NCI-H82 (cell line): ENCODE results near the gene NAV2.

Experiments
- DNase-seq: peaks from one replicate; lab custom pipeline; 2025; lab: John Stamatoyannopoulos, UW

NAV2 gene

DNA sequence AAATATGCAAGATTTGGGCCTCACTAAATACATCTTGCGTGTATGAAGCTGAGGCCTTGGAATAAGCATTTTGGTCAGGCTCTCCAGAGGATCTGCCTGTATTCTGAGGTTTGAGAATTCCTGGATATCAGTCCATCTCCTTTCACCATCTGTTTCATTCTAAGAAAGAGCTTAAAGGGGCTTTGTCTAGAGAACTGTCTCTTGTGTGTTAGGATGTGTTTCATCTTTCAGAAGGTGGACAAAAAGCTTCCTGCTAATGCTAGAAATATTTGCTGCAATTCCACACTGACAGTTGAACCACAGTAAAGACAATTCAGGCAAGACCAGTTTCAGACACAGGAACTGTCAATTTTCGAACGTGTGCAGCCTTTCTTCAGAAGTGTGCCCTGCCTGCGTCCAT, 262.2 kb downstream of the NAV2 start:
- no peak for DNase-seq

DNA sequence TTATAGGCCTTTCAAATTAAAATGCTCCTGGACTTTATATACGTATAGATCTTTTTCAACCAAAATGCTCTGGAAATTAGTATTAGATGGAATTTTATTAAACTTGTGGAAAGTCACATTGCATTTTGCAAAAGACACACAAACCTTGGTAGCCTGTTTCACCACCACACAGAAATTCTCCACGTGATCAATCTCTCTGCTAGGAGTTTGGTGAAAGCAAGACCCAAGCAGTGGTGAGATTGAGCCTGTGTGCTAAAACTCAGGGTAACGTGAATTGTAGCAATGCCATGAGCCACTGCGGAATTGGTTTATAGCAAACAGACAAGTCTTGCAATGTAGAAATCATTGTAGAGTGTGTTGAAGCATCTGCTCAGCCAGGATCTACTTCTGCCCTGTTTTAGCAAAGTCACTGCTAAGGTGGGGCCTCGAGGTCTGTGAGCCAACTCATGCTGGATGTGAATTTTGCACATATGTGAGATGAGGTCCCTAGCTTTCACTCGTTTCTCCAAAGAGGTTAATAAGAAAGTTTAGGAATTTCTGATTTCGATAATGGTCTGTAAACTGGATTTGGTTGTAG, 262.9 kb downstream of the NAV2 start:
- no peak for DNase-seq

DNA sequence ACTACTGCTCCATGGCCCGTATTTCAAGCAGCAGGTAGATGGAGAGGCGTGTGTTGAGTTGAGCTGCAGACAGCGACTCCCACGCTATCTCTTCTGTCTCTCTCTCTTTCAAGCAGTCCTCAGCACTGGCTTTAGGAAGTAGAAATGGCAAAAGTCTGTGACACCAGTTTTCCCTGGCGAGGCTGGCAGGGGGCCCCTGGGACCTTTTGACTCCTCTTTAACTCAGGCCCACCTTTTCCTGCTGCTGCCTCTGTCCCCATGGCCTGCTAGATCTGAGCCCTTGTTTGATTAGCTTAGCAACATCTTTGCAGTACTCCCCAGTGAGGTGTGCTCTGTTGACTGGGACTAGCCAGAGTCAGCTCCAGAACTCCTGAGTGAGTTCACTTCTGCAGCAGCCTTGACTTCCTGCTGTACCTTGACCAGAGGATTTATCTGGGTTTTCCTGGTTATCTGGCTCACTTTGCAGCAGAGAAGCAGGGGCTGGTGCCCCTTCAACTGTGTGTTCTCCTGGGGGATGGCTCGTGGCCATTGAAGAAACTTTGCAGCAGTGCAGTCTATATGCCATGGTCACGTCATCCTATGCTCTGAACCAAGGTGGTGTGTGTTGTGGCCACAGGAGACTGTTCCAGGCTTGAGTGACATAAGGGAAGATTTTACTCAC, 263.8 kb downstream of the NAV2 start:
- no peak for DNase-seq

DNA sequence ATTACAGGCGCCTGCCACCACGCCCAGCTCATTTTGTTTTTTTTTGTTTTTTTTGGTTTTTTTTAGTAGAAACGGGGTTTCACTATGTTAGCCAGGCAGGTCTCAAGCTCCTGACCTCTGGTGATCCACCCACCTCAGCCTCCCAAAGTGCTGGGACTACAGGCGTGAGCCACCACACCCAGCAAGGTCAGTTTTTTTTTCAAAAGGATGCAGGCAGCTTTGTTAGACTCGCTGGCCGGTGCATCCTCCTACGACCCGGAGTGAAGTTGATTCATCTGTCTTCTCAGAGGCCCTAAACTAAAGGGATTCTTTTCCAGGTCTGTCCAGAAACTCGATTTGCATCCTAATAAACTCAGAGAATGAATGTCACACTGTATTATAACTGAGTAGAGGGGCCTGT, 265.3 kb downstream of the NAV2 start:
- DNase-seq = no peak

DNA sequence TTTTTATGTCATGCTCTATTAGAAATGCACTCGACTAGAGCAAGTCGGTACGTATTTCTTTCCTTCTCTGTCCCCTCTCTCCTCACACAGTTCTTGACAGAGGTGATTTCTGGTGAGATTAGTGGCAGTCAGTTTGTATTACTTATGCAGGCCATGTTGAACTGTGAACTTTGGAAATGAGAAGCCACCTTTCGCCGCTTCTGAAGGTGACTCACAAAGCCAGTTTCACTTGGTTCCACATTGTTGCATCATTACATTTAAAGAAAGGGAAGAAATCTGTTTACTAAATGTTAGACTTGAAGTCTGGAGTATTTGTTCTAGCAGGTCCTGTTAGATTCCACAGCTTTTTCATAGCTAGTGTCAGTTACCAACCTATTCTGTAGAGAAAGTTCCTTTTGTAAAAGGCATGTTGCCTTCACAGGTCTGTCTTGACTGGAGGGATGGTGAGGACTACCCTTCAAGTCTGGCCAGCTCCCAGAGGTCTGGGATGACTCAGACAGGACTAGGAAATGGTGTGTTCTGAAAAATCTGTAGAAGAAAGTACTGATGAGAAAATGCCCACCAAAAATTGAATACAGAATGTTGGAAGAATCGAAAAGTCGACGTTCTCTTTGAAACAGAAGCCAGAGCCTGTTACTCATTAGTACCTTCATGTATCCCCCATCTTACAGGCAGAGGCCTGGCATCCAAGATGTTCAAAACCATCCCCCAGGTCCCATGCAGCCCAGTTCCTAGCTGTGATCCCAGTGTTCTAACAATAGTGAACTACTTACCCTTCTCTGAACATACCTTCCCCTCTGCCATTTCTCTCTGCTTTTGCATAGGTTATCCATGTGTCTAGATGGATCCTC, 266.3 kb downstream of the NAV2 start:
- no peak for DNase-seq

DNA sequence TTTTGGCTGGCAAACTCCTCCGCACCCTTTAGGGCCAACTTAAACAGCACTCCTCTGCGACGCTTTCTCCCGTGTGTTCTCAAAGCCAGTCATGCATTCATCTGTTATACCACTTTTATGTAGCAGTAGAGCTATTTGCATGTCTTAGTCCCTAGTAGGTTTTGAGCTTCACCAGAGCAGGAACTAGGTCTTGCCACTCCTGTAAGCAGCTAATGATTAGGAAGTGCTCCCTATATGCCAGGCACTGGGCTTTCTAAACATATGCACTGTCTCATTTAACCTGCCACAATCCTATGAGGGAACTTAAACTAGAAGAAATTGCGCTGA, 266.8 kb downstream of the NAV2 start:
- no peak for DNase-seq

DNA sequence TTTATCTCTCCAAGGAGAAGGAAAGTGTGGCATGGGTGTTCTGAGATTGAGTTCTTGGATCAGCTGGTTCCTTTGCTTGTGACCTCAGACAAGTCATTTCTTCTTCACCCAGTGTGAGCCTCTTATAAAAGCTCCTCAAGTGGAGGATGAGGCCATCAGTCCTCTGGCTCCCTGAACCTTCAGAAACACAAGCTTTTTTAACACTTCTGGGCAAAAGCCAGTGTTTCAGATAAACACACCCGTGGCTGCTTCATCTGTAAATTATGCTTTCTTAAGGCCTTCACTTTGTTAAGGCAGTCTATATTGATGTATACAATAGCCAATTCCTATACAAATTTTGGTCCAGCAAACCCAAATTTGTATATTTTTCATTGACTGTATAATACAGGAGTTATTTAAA, 267.8 kb downstream of the NAV2 start:
- DNase-seq = no peak

DNA sequence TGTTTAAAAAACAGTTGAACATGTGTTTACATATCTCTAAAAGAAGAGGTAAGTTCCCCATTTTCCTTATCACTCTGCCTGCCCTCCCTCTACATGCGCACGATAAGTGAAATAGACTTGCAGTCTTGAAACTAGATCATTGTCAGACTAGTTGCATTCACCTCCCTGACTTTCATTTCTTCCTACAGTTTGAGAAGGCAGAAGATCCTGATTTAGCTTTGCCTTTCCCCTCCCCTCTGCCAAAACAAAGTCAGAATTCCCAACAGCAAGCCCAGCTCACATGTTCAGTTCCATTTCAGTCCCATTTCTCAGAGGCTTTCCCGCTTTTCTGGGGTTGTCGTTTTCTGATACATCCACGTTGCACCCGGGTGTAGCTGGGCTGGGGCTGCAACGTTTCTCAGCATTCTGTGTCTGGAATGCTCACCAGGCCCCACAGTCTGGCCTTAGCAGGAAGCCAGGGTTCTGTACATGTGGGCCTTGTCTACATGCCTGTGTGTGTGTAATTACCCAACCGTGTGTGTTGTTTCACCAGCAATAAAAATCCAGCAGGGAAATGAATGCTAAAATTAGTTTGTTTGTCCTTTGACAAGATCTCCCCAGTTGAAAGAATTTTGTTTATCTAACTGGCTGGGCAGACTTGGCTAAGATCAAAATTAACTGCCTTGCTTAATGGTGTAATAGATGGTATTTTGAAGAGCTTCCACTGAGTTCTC, 268.5 kb downstream of the NAV2 start:
- no peak for DNase-seq

DNA sequence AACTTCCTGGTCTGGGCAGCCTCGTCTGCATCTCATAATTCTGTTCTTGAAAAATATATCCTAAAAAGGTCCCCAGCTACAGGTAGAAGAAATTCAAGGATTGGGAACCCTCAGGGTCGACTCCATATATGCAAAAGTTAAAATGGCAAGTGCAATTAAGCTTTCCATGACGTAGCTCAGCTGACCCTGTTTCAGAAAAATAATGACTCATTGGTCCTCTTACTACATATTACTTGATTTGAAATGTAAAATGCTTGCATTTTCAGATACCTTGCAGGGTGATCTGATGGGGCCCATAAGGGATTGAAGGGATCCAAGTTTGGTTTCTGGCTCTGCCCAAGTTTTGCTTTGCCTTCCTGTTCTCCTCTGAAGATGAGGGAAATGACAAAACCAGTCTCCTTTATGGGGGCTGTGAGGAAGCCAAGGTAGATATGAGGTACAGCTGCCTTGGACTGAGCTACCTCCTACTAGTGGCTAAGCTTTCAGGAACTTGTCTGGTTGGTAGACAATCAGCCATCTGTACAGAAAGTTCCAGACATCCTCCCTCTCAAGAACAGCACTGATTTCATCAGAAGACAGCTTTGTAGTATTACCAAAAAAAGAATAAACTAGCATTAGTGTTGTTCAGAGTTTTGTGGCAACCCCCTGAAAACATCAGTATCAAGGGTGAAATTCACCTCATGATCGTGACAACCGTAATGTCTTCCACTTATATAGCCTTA, 270.3 kb downstream of the NAV2 start:
- no peak for DNase-seq

DNA sequence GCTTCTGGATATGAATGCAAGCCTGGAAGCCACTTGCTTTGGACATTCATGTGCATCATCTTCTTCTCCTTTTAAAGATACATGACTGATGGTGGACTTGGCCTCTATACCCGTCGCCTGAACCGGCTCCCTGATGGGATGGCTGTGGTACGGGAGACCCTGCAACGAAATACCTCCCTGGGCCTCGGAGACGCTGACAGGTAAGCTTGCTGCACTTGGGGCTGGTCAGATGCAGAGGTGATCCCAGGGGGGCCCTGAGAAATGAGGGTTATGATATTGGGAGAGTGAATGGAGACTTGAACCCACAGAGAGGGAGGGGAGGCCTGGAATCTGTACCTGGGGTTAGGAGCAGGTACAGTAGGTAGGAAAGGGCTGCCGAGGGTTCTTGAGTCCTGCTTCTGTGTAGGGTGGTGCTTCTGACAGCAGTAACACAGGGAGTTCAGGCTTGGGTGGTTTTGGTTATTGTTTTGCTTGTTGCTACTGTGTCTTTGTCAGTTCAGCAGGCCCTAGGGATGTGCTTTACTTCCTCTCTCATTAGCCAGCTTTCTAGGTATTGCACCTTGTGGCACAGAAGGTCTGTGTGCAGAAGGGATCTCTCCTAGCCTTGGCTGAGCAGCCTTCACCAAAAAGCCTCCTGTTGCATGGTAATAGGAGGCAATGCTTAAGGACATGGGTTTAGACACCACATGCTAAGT, 271.6 kb downstream of the NAV2 start:
- no peak for DNase-seq

DNA sequence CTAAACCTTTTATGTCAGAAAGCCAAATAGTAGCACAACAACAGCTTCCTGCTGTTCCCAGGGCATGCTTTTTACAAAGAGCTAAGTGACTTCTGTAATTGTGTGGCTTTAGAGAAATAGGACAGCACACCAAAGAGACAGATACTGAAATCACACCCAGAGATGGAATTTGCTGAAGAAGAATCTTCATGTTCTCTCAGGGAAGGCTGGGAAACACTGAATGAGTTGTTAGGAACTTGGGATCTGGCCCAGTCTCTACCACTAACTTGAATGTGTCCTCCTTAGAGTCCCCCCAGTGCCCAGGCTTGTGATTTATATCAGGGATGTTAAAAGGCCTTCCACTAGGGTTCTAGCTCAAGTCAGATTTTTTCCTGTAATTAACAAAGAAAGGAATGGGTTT, 272.5 kb downstream of the NAV2 start:
- DNase-seq = no peak

DNA sequence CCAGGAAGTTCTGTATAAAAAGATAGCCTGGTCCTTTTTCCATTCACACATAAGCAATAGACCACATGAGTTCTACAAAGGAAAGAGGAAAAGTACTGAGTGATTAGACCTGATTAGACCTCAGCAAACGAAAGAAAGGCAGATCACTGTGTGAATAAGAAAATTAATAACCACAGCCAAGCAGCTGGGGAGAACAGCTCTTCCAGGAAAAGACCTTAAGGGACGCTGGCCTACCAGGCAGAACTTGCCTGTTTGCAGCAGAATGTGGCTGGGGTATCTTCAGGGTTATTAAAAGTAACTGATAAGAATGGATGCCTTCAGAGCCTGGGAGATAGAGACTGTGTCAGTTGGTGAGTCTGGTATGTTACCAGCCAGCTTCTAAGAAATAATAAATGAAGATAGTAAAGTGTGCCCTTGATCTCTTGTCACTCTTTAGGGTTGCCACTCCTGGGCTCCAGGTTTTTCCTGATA, 274.7 kb downstream of the NAV2 start:
- no peak for DNase-seq

DNA sequence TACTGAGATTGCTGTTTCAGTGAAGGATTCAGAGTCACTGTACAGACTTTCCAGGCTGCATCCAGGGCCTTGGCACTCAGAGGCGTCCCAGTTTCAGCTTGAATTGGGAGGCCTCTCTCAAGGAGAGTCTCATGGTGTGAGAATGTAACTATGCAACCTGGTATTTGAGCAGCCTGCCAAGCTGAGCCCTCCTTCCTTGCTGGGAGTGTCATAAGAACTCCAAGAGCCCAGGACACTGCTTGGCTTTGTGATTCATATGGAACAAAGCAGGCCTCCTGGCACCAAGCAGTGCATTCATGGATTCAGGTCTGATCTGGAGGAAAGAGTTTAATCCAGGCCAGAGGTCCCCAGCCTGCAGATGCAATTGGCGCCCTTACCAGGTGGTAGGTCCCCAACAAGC, 276.0 kb downstream of the NAV2 start:
- no peak for DNase-seq

DNA sequence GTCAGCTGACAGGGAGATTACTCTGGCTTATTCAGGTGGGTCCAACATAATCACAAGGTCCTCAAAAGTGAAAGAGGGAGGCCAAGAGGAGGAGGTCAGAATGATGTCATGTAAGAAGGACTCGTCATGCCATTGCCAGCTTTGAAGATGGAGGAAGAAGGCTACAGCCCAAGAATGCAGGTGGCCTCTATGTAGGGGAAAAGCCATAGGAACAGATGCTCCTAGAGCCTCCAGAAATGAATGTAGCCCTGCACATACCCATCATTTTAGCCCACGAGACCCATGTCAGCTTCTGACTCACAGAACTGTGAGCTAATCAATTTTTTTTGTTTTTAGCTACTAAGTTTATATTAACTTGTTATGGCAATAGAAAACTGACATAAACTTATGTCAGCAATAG, 276.6 kb downstream of the NAV2 start:
- no peak for DNase-seq

DNA sequence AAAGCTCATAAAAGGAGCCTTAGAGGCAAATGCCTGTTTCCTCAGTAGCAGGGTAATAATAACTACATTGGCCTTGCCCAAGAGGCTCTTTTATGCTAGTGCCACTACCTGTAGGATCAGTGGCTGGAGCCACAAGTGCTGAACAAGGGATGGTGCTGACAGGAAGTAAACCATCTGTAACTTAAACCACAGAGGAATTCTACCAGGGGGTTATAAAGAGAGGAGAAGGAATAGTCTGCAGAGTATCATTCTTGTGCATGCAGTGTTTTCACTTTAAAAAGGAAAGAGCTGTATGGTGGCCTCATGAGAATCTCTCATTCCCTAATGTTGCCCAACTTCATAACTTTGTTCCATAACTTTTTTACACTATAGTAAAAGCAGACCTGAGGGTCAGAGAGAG, 279.5 kb downstream of the NAV2 start:
- no peak for DNase-seq

DNA sequence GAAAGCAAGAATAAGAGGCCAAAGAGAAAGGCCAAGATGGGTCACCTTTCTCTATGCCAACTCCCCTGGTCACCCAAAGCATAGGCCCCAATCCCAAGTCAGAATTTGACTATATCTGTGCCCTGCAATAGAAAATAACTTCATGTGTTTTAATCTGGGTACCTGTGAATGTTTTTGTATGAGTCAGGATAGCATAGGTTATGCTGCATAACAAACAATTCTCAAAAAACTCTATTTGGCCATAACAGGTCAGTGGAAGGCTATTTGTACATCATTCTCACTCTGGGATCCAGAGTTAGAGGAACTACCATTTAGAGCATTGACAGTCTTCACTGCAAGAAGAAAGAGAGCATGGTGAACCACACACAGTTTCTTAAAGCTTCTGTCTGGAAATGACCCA, 280.4 kb downstream of the NAV2 start:
- DNase-seq = no peak

DNA sequence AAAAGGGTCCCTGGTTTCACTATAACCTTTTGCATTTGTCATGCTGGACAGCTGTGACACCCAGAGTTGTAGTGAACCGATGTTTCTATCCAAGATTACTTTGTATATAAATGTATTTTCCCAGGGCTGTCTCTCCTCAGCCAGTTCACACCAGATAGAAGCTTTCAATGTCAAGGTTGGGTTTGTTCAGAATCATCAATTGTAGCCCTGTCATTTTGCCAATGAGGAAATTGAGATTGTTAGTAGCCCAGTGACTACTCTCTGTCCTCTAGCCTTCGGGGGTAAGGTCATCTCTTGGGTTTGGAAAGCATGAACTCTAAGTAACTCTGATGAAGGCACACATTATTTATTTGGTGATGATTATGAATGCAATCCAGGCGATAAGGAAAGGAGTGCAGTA, 282.0 kb downstream of the NAV2 start:
- DNase-seq = no peak

DNA sequence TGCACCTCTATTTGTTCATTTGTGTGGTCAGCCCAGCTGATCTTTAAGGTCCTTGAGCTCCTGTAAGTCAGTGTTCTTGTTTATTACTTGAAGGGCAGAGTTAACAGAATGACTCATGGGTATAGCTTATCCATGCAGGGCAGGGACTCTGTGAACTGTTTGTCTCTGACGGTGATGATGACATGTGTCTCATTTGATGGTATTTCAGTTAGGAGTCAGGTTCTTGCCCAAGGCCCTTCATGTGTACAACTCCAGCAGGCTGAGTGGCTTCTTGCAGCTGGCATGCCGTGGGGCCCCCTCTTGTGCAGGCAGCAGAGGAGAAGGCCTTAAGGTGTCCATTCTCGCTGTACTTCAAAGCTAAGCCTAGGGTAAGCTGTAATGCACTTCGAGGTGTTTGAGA, 282.5 kb downstream of the NAV2 start:
- no peak for DNase-seq

DNA sequence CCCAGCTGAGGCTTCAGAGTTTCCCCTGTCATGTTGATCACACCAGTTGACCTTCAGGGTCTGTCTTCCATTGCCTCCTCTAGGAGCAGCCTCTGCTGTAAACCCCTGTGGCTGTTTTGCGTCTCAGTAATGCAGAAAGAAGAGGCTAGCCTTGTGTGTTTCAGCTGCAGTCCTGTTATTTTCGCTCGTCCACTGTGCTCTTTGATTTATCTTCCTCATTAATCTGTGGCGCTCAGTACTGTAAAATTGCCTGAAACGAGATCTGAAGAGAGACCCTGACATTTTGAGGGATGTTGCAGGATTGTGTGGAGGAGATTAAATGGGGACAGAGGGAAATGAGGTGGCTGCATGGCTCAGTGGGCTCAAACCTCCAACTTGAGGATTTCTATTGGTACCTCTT, 283.9 kb downstream of the NAV2 start:
- DNase-seq = no peak

DNA sequence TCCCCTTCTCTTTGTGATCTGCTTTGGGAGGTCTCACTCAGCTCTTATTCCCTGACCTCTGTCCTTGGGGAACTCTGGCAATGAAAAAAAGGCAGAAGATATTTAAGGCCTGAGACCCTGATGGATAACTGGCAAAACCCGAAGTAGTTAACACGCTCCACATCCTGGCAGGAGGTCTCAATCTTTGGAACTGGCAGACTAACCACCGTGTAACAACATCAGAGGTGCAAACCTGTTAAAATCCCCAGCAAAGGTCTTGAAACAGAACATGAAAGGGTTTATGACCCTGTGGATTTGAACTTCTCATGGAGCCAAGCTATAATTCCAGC, 287.3 kb downstream of the NAV2 start:
- DNase-seq = no peak

DNA sequence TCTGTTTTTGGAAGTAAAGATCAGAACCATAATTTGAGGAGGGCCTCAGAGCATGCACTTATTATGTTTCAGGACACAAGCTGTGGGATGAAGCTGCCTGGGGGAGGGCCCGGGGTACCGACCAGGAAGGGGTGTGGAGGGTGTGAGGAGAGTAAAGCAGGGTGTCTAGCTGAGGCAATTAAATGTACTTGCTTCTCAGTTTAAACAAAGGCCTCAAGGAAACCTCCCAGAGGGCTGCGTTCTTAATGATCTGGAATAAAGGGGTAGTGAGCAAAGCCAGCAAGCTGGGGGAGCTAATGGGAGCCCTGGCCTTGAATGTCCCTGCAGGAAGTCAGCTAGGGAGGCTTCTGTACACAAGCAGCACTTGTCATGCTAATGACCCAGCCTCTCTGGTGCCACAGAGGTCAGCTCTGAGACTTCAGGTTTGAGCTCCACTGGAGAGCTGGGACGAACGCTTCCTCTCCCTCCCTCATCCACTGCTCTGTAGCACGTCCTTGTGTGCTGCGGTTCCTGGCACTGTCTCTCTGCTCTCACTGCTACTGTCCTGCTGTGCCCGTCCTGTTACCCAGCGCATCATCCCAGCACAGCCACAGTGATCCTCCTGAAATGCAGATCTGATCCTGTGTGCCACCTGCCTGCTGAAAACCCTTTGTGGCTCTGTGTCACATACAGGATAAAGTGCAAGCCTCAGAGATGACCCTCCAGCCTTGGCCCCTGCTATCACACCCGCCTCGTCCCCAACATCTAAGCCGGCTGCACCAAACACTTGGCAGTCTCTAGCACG, 287.9 kb downstream of the NAV2 start:
- no peak for DNase-seq
